K562 (cell line): ENCODE data around the gene ZNF800. TPM values are rescaled to one million over a fixed set of nuclear protein-coding genes. Genes with fewer than 3 reads are reported as not detected.

Experiments
- ATAC-seq: fragments of 200-7000 bp; cut with Tn5 transposase; 3 replicates; pipeline ENCODE4 v1.9.1; 2020; ENCODE audit warnings: moderate library complexity
- BruUV-seq: library from RNA; stranded (reverse); fragments of 400-500 nt; replicated peaks from 2 replicates; lab custom pipeline; 2021; lab: Mats Ljungman, UMichigan
- CTCF ChIA-PET: fragments of 300-600 bp; formaldehyde crosslinking; extraction: SDS; loops from one replicate; lab custom pipeline; 2021; ENCODE audit warnings: low intra/inter-chr PET ratio; lab: Yijun Ruan, JAX
- POLR2A ChIA-PET: fragments of 300-600, 350-650 bp; sonication (Branson Sonifier 250); formaldehyde crosslinking; extraction: SDS; loops from one replicate; lab custom pipeline; 2021; ENCODE audit warnings: antibody characterized with exemption, inconsistent platforms; lab: Yijun Ruan, JAX
- DNase-seq, 4 experiments: peaks; one replicate each; pipeline versions ENCODE4 v3.0.0 to v3.0.0-alpha.2; 2011 to 2018; ENCODE audit warnings: low spot score in 3 of 4, mixed read lengths in 3 of 4; ENCODE audit errors: extremely low read depth in 1 of 4
- FAIRE-seq: peaks from 2 replicates; lab custom pipeline; 2011; peaks lifted over from hg19 to GRCh38; lab: Jason Lieb, UNC
- H2AFZ ChIP-seq: 2 replicates; pipeline ENCODE4 v1.6.0; 2011; ENCODE audit warnings: low read depth, low read length, control low read depth, inconsistent platforms
- H3K27ac ChIP-seq: fragments of 200-600 bp; 3 replicates; pipeline ENCODE4 v1.8.0; 2011; ENCODE audit warnings: low read depth, mild to moderate bottlenecking, control low read depth, inconsistent platforms, low read length, moderate library complexity, mixed read lengths; ENCODE audit errors: extremely low read depth
- H3K27me3 ChIP-seq, 2 experiments: fragments of 300-600 bp in 1 of 2; 2 replicates in 1 of 2; 3 replicates in 1 of 2; pipeline versions ENCODE4 v1.6.0 to v1.8.0; 2011; ENCODE audit warnings: inconsistent platforms in 2 of 2, low read length in 2 of 2, mild to moderate bottlenecking in 1 of 2, mixed read lengths in 1 of 2, moderate library complexity in 1 of 2; ENCODE audit not compliant: control insufficient read depth in 2 of 2, insufficient read depth in 2 of 2
- H3K36me3 ChIP-seq: fragments of 300-600 bp; 3 replicates; pipeline ENCODE4 v1.8.0; 2011; ENCODE audit warnings: mild to moderate bottlenecking, low read length, inconsistent platforms; ENCODE audit not compliant: control insufficient read depth, insufficient read depth
- H3K4me1 ChIP-seq, 2 experiments: fragments of 200-600 bp in 1 of 2; replicated peaks in 1 of 2; 2 replicates in 1 of 2; 3 replicates in 1 of 2; pipeline versions ENCODE4 v1.5.1 to v1.8.0; 2011; ENCODE audit warnings: inconsistent platforms in 2 of 2, low read length in 2 of 2, mild to moderate bottlenecking in 1 of 2, mixed read lengths in 1 of 2, moderate library complexity in 1 of 2; ENCODE audit not compliant: control insufficient read depth in 2 of 2, insufficient read depth in 2 of 2
- H3K4me2 ChIP-seq: 2 replicates; pipeline ENCODE4 v1.6.1; 2011; ENCODE audit warnings: low read length, control low read depth, inconsistent platforms, mixed read lengths; ENCODE audit not compliant: insufficient read depth
- H3K4me3 ChIP-seq: fragments of 200-600 bp; sonication (generic), shearing (Covaris generic); 2 replicates; pipeline ENCODE4 v1.5.1; 2016; ENCODE audit warnings: control low read depth, inconsistent platforms
- H3K79me2 ChIP-seq: fragments of 200-600 bp; 3 replicates; pipeline ENCODE4 v1.8.0; 2011; ENCODE audit warnings: low read length, inconsistent platforms; ENCODE audit not compliant: control insufficient read depth, insufficient read depth
- H3K9ac ChIP-seq, 2 experiments: 2 replicates each; pipeline versions ENCODE4 v1.6.0 to v1.6.1; 2011; ENCODE audit warnings: low read depth in 2 of 2, low read length in 2 of 2, control low read depth in 1 of 2, inconsistent platforms in 1 of 2, mild to moderate bottlenecking in 1 of 2, mixed read lengths in 1 of 2; ENCODE audit not compliant: insufficient read depth in 1 of 2
- H3K9me1 ChIP-seq: one replicate; pipeline ENCODE4 v1.6.0; 2011; ENCODE audit warnings: inconsistent platforms, mild to moderate bottlenecking, low read length, moderate library complexity; ENCODE audit not compliant: control insufficient read depth, insufficient read depth
- H3K9me3 ChIP-seq: replicated peaks from 2 replicates; pipeline ENCODE4 v1.5.1; 2011; ENCODE audit warnings: low read depth, low read length, inconsistent platforms; ENCODE audit not compliant: control insufficient read depth, insufficient read depth
- H4K20me1 ChIP-seq: replicated peaks from 2 replicates; pipeline ENCODE4 v1.6.1; 2011; ENCODE audit warnings: low read length, inconsistent platforms, mixed read lengths; ENCODE audit not compliant: control insufficient read depth, insufficient read depth
- ELF4 ChIP-seq: fragments of 450-650 bp; formaldehyde crosslinking; IDR thresholded peaks from 2 replicates; pipeline ENCODE4 v1.4.0; 2022; ENCODE audit warnings: missing genetic modification characterization
- HBP1 ChIP-seq: fragments of 450-650 bp; formaldehyde crosslinking; IDR thresholded peaks from 2 replicates; pipeline ENCODE4 v1.4.0; 2022; ENCODE audit warnings: missing genetic modification characterization
- HLTF ChIP-seq: fragments of 450-650 bp; IDR thresholded peaks from 2 replicates; pipeline ENCODE4 v1.6.1; 2016
- MCM3 ChIP-seq: fragments of 450-650 bp; IDR thresholded peaks from 2 replicates; pipeline ENCODE4 v1.6.1; 2016
- RNF2 ChIP-seq: sonication (generic); IDR thresholded peaks from 2 replicates; pipeline ENCODE4 v1.6.1; 2016
- ZBTB26 ChIP-seq: fragments of 450-650 bp; formaldehyde crosslinking; IDR thresholded peaks from 2 replicates; pipeline ENCODE4 v1.4.0; 2022; ENCODE audit warnings: missing genetic modification characterization
- WGBS: fragments of 100-300 bp; shearing (Covaris generic); methylation state at CpG from one replicate; pipeline ENCODE4 v1.1.6; 2016; ENCODE audit warnings: low coverage, mixed read lengths; ENCODE audit not compliant: insufficient coverage; ENCODE audit errors: missing lambda C conversion rate; 5-methylcytosine and 5-hydroxymethylcytosine counted together
- in situ Hi-C: fragments of 300-500 bp; cut with MboI; formaldehyde crosslinking; loops from 4 replicates; pipeline ENCODE4 v1.15.0; 2018; ENCODE audit warnings: inconsistent platforms, mixed read lengths
- intact Hi-C: fragments of 100-400 bp; cut with micrococcal nuclease; formaldehyde crosslinking; loops from 2 replicates; pipeline ENCODE4 v1.14.2; 2022
- polyA plus RNA-seq, 8 experiments: library from polyadenylated mRNA; depleted of rRNA in 4 of 8; stranded (reverse) in 5 of 8; unstranded in 3 of 8; fragments of >200 nt; fragmentation: Nextera tagmentation in 2 of 8; fragmentation: Illumina TruSeq in 1 of 8; extraction: Ambion mirVana in 2 of 8; extraction: Trizol in 1 of 8; gene quantifications; 2 replicates each; pipeline versions ENCODE4 v1.2.1 to v1.2.3, GENCODE V29; 2011 to 2014; ENCODE audit warnings: inconsistent platforms in 1 of 8, missing spikeins in 1 of 8
- total RNA-seq, 7 experiments: library from RNA; depleted of rRNA in 6 of 7; stranded (reverse); fragments of >200 nt in 6 of 7; fragmentation: Illumina TruSeq in 2 of 7; extraction: Trizol in 2 of 7; gene quantifications; 2 replicates each; pipeline versions ENCODE4 v1.2.1 to v1.2.3, GENCODE V29; 2011 to 2021; ENCODE audit warnings: low replicate concordance in 1 of 7

ZNF800 gene
- total and polyA plus RNA-seq, 9 of the 15 experiments (the other 6 are each of a cell fraction or from before 2014, with no cell fraction given): 7.5 to 58.3 (median 33.4) TPM

- Histone ChIP-seq H2AFZ (no peak overlapping the region), H4K20me1 (no peaks in the 10 kb centered on the region), H3K27ac (no peak overlapping the region), H3K4me1 (no peaks in the 10 kb centered on the region), H3K4me3 (no peak overlapping the region), H3K79me2 (no peaks in the 10 kb centered on the region), H3K9me3 (no peaks in the 10 kb centered on the region), H3K4me2 (no peak overlapping the region), H3K36me3 (no peaks in the 10 kb centered on the region), H3K9me1 (no peaks in the 10 kb centered on the region), H3K27me3 (peaks cover 6 to 14% of the 10 kb centered on the region in 2 experiments; a peak in 2 of 5 replicates), H3K9ac (no peak overlapping the region)
- ATAC-seq (no peak), FAIRE-seq (no peak), DNase-seq (no peak)
- TF ChIP-seq MCM3: peak; percentile 15; the same call in 1 of the 2 replicates
- 0 out of 2 replicates have a peak, but pooled peaks have one; percentile 39 for TF ChIP-seq HLTF
- 0 out of 2 replicates have a peak, but pooled peaks have one; percentile 17 for TF ChIP-seq ZBTB26 (CRISPR knock-in tag)
- 0 out of 2 replicates have a peak, but pooled peaks have one; percentile 19 for TF ChIP-seq HBP1
- no peak for TF ChIP-seq RNF2
- TF ChIP-seq ELF4 (CRISPR knock-in tag): peak; percentile 67; the same call in 1 of the 2 replicates
- no TSS peak for BruUV-seq
- in situ Hi-C loops: no loop called here
- 0% methylated on average over 2 of the region's 2 CpGs for WGBS
- intact Hi-C loops: no loop called here
- POLR2A ChIA-PET: no interaction called here
- CTCF ChIA-PET: no interaction called here
These were observed 26.0 kb upstream of the ZNF800 start for GRCh38 chr7:127418459-127418858.
